IMR-90 (cell line): ENCODE data around the gene APC2. TPM values are rescaled to one million over a fixed set of nuclear protein-coding genes. Genes with fewer than 3 reads are reported as not detected.

Source experiments
- ATAC-seq: fragments of 200-7000 bp; cut with Tn5 transposase; 2 replicates; pipeline ENCODE4 v1.9.1; 2020; ENCODE audit warnings: low read depth, mild to moderate bottlenecking, moderate library complexity
- BruUV-seq: library from RNA; stranded (reverse); fragments of 400-500 nt; replicated peaks from 2 replicates; lab custom pipeline; 2021; lab: Mats Ljungman, UMichigan
- CTCF ChIA-PET: fragments of 300-600 bp; formaldehyde crosslinking; extraction: SDS; loops from one replicate; lab custom pipeline; 2021; ENCODE audit warnings: antibody characterized with exemption; lab: Yijun Ruan, JAX
- POLR2A ChIA-PET: fragments of 300-600 bp; sonication (Branson Sonifier 250); formaldehyde crosslinking; loops from one replicate; lab custom pipeline; 2022; ENCODE audit warnings: antibody characterized with exemption; ENCODE audit not compliant: unreplicated experiment; lab: Charles Lee
- DNase-seq: peaks from one replicate; pipeline ENCODE4 v3.0.0; 2013
- H2AFZ ChIP-seq: replicated peaks from 2 replicates; pipeline ENCODE3; 2013; ENCODE audit warnings: low read length, mild to moderate bottlenecking; ENCODE audit not compliant: poor library complexity
- H2AK5ac ChIP-seq: 2 replicates; pipeline ENCODE4 v1.6.1; 2013; ENCODE audit warnings: low read depth, low read length, inconsistent platforms
- H2AK9ac ChIP-seq: replicated peaks from 2 replicates; pipeline ENCODE3; 2013; ENCODE audit warnings: mild to moderate bottlenecking, low read depth, low read length, moderate library complexity; ENCODE audit not compliant: poor library complexity
- H2BK120ac ChIP-seq: 2 replicates; pipeline ENCODE4 v1.6.1; 2013; ENCODE audit warnings: low read depth, low read length, inconsistent platforms
- H2BK15ac ChIP-seq: 3 replicates; pipeline ENCODE4 v1.6.1; 2013; ENCODE audit warnings: low read depth, low read length, inconsistent platforms
- H2BK20ac ChIP-seq: 2 replicates; pipeline ENCODE4 v1.6.1; 2013; ENCODE audit warnings: low read depth, mild to moderate bottlenecking, inconsistent platforms, low read length, moderate library complexity
- H2BK5ac ChIP-seq: 2 replicates; pipeline ENCODE4 v1.6.1; 2013; ENCODE audit warnings: mild to moderate bottlenecking, low read depth, low read length, inconsistent platforms; ENCODE audit not compliant: poor library complexity, severe bottlenecking
- H3K14ac ChIP-seq: replicated peaks from 2 replicates; pipeline ENCODE4 v1.6.1; 2013; ENCODE audit warnings: low read depth, low read length, inconsistent platforms
- H3K18ac ChIP-seq: 2 replicates; pipeline ENCODE4 v1.6.1; 2013; ENCODE audit warnings: low read depth, low read length, control low read depth
- H3K23ac ChIP-seq: 2 replicates; pipeline ENCODE4 v1.6.1; 2013; ENCODE audit warnings: low read depth, low read length, inconsistent platforms
- H3K27ac ChIP-seq: 2 replicates; pipeline ENCODE4 v1.5.1; 2013; ENCODE audit warnings: mild to moderate bottlenecking, control low read depth, low read length; ENCODE audit not compliant: insufficient read depth
- H3K27me3 ChIP-seq: 2 replicates; pipeline ENCODE4 v1.6.1; 2013; ENCODE audit warnings: low read length; ENCODE audit not compliant: control insufficient read depth, insufficient read depth
- H3K36me3 ChIP-seq: 2 replicates; pipeline ENCODE4 v1.6.1; 2013; ENCODE audit warnings: low read length, mixed read lengths; ENCODE audit not compliant: control insufficient read depth, insufficient read depth
- H3K4ac ChIP-seq: 2 replicates; pipeline ENCODE4 v1.6.1; 2013; ENCODE audit warnings: low read depth, low read length, inconsistent platforms
- H3K4me1 ChIP-seq: 2 replicates; pipeline ENCODE4 v1.6.1; 2013; ENCODE audit warnings: low read length, mixed read lengths; ENCODE audit not compliant: control insufficient read depth, insufficient read depth
- H3K4me2 ChIP-seq: 2 replicates; pipeline ENCODE4 v1.6.1; 2013; ENCODE audit warnings: low read depth, mild to moderate bottlenecking, control low read depth, low read length, moderate library complexity
- H3K4me3 ChIP-seq: 2 replicates; pipeline ENCODE4 v1.5.1; 2013; ENCODE audit warnings: low read depth, mild to moderate bottlenecking, control low read depth, low read length, moderate library complexity; ENCODE audit not compliant: insufficient read depth
- H3K56ac ChIP-seq: 2 replicates; pipeline ENCODE4 v1.6.1; 2013; ENCODE audit warnings: low read length, inconsistent platforms; ENCODE audit not compliant: insufficient read depth; ENCODE audit errors: extremely low read depth
- H3K79me1 ChIP-seq, 2 experiments: 2 replicates each; pipeline ENCODE4 v1.6.1; 2013; ENCODE audit warnings: low read length in 2 of 2, inconsistent platforms in 1 of 2, low read depth in 1 of 2
- H3K9ac ChIP-seq: 2 replicates; pipeline ENCODE4 v1.6.1; 2013; ENCODE audit warnings: low read depth, low read length, control low read depth
- H3K9me1 ChIP-seq: 2 replicates; pipeline ENCODE4 v1.6.1; 2013; ENCODE audit warnings: low read length, inconsistent platforms; ENCODE audit not compliant: insufficient read depth
- H3K9me3 ChIP-seq: 2 replicates; pipeline ENCODE4 v1.6.1; 2013; ENCODE audit warnings: low read length; ENCODE audit not compliant: control insufficient read depth, insufficient read depth
- H4K20me1 ChIP-seq: 2 replicates; pipeline ENCODE4 v1.6.1; 2013; ENCODE audit warnings: low read length, inconsistent platforms; ENCODE audit not compliant: insufficient read depth
- H4K5ac ChIP-seq: 2 replicates; pipeline ENCODE4 v1.6.1; 2013; ENCODE audit warnings: mild to moderate bottlenecking, low read depth, low read length, control low read depth
- H4K8ac ChIP-seq, 2 experiments: 2 replicates each; pipeline ENCODE4 v1.6.1; 2013; ENCODE audit warnings: low read depth in 2 of 2, low read length in 2 of 2, control low read depth in 1 of 2, inconsistent platforms in 1 of 2
- H4K91ac ChIP-seq: 2 replicates; pipeline ENCODE4 v1.6.1; 2013; ENCODE audit warnings: low read depth, low read length, inconsistent platforms; ENCODE audit not compliant: insufficient read depth
- CEBPB ChIP-seq: IDR thresholded peaks from 2 replicates; pipeline ENCODE4 v1.6.1; 2012; ENCODE audit warnings: low read depth, low read length, improper control_type of control experiment
- WGBS, 2 experiments: methylation state at CpG; one replicate each; pipeline versions ENCODE4 v1.1.5 to v1.1.7; 2013; ENCODE audit warnings: missing lambda C conversion rate in 2 of 2; ENCODE audit not compliant: insufficient read length in 1 of 2; ENCODE audit errors: extremely low coverage in 2 of 2; 5-methylcytosine and 5-hydroxymethylcytosine counted together
- dilution Hi-C: fragments of 300-500 bp; cut with HindIII; formaldehyde crosslinking; loops from one replicate; pipeline ENCODE4 v1.14.3; 2018; ENCODE audit warnings: low sequenced_read_pairs; ENCODE audit not compliant: unreplicated experiment
- in situ Hi-C: fragments of 300-500 bp; cut with MboI; formaldehyde crosslinking; loops from 3 replicates; pipeline ENCODE4 v1.14.3; 2019; ENCODE audit warnings: low sequenced_read_pairs, inconsistent platforms, mixed read lengths
- intact Hi-C: fragments of 100-400 bp; cut with micrococcal nuclease; formaldehyde crosslinking; loops from 2 replicates; pipeline ENCODE4 v1.10.0; 2022
- polyA plus RNA-seq, 3 experiments: library from polyadenylated mRNA; depleted of rRNA; stranded (reverse); fragments of >200 nt; gene quantifications; 2 replicates each; pipeline ENCODE4 v1.2.3, GENCODE V29; 2012; ENCODE audit warnings: low replicate concordance in 1 of 3
- total RNA-seq: library from RNA; depleted of rRNA; stranded (reverse); fragments of >200 nt; gene quantifications from 2 replicates; pipeline ENCODE4 v1.2.3, GENCODE V29; 2012
- TF ChIP-seq, protein P1 (sequence below): fragments of 150-350 bp; IDR thresholded peaks from 2 replicates; pipeline ENCODE4 v1.6.1; 2017; ENCODE audit warnings: mild to moderate bottlenecking, antibody characterized with exemption, low read length, low read depth
- TF ChIP-seq, protein P2 (sequence below): fragments of 150-350 bp; IDR thresholded peaks from 2 replicates; pipeline ENCODE4 v1.6.1; 2016; ENCODE audit warnings: low read depth, mild to moderate bottlenecking, low read length, moderate library complexity, borderline replicate concordance

The APC2 gene
- total and polyA plus RNA-seq, 2 of the 4 experiments (the other 2 are of a cell fraction): 0.36 to 0.41 TPM

- H2AFZ ChIP-seq: no peak overlapping the region
- no peak overlapping the region for H2BK120ac ChIP-seq
- in situ Hi-C loops: no loop called here
- H3K56ac ChIP-seq: no peak overlapping the region
- no peak overlapping the region for H4K91ac ChIP-seq
- no peaks in the 10 kb centered on the region for H3K36me3 ChIP-seq
- CTCF ChIA-PET: no interaction called here
- peaks cover 3% of the 10 kb centered on the region; the same call in 1 of the 2 replicates for H4K20me1 ChIP-seq
- H2AK9ac ChIP-seq: no peak overlapping the region
- no peaks in the 10 kb centered on the region for H3K9me1 ChIP-seq
- POLR2A ChIA-PET: no interaction called here
- no peak overlapping the region for H3K4me2 ChIP-seq
- no peaks in the 10 kb centered on the region for H3K9me3 ChIP-seq
- ATAC-seq (no peak), DNase-seq (no peak)
- no peak overlapping the region for H2AK5ac ChIP-seq
- peaks cover 9% of the 10 kb centered on the region; the same call in 1 of the 2 replicates for H3K27me3 ChIP-seq
- peaks cover 9% of the 10 kb centered on the region for H3K4me1 ChIP-seq
- no peak overlapping the region for H2BK5ac ChIP-seq
- no peak overlapping the region for H3K18ac ChIP-seq
- TF ChIP-seq CEBPB: no peak
- TF ChIP-seq, protein P1, sequence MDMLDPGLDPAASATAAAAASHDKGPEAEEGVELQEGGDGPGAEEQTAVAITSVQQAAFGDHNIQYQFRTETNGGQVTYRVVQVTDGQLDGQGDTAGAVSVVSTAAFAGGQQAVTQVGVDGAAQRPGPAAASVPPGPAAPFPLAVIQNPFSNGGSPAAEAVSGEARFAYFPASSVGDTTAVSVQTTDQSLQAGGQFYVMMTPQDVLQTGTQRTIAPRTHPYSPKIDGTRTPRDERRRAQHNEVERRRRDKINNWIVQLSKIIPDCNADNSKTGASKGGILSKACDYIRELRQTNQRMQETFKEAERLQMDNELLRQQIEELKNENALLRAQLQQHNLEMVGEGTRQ: no peak
- TF ChIP-seq, protein P2, sequence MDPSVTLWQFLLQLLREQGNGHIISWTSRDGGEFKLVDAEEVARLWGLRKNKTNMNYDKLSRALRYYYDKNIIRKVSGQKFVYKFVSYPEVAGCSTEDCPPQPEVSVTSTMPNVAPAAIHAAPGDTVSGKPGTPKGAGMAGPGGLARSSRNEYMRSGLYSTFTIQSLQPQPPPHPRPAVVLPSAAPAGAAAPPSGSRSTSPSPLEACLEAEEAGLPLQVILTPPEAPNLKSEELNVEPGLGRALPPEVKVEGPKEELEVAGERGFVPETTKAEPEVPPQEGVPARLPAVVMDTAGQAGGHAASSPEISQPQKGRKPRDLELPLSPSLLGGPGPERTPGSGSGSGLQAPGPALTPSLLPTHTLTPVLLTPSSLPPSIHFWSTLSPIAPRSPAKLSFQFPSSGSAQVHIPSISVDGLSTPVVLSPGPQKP: no peak
- H2BK20ac ChIP-seq: no peak overlapping the region
- H2BK15ac ChIP-seq: no peak overlapping the region
- H3K79me1 ChIP-seq: no peaks in the 10 kb centered on the region
- no TSS peak for BruUV-seq
- H3K14ac ChIP-seq: no peak overlapping the region
- WGBS, 2 experiments: 70% methylated on average over 9 of the region's 11 CpGs; no CpG with 5 or more reads in 1 of the 2 experiments
- H3K23ac ChIP-seq: no peak overlapping the region
- H3K27ac ChIP-seq: no peak overlapping the region
- no peak overlapping the region for H3K4me3 ChIP-seq
- H3K9ac ChIP-seq: no peak overlapping the region
- no peak overlapping the region for H4K5ac ChIP-seq
- no peak overlapping the region for H3K4ac ChIP-seq
- no peak overlapping the region for H4K8ac ChIP-seq
- intact Hi-C loops: no loop called here
- dilution Hi-C loops: no loop called here
These were observed 38.3 kb downstream of the APC2 start for GRCh38 chr19:1488282-1488601.
